Neutrophil (primary cell): ENCODE measurements around the gene ATXN2.
"Not testable (repeated sequence)": the region's sequence is repeated elsewhere in the genome, so short reads cannot be mapped to it uniquely, and the experiment has no call there.

Experiments used
- H3K27ac ChIP-seq: fragments of 200-600 bp; sonication (generic); 2 replicates; pipeline ENCODE4 v1.5.1; 2016; ENCODE audit warnings: mild to moderate bottlenecking, moderate library complexity
- H3K27me3 ChIP-seq: fragments of 200-600 bp; sonication (generic); 2 replicates; pipeline ENCODE4 v1.6.0; 2016; ENCODE audit warnings: mild to moderate bottlenecking
- H3K36me3 ChIP-seq: fragments of 200-600 bp; sonication (generic); 2 replicates; pipeline ENCODE4 v1.5.1; 2017
- H3K4me1 ChIP-seq, 2 experiments: fragments of 200-600 bp in 1 of 2; sonication (generic) in 1 of 2; 1 replicate in 1 of 2; 2 replicates in 1 of 2; pipeline versions ENCODE4 v1.5.1 to v1.6.1; 2013 to 2016; ENCODE audit warnings: low read depth in 1 of 2, low read length in 1 of 2, mild to moderate bottlenecking in 1 of 2, moderate library complexity in 1 of 2; ENCODE audit not compliant: control insufficient read depth in 1 of 2, insufficient read depth in 1 of 2
- H3K4me3 ChIP-seq, 2 experiments: fragments of 200-600 bp in 1 of 2; sonication (generic) in 1 of 2; 1 replicate in 1 of 2; 2 replicates in 1 of 2; pipeline ENCODE4 v1.5.1; 2013 to 2016; ENCODE audit warnings: low read depth in 1 of 2, low read length in 1 of 2, mild to moderate bottlenecking in 1 of 2, moderate library complexity in 1 of 2
- H3K9me3 ChIP-seq: fragments of 200-600 bp; sonication (generic); 2 replicates; pipeline ENCODE4 v1.5.1; 2016
- CTCF ChIP-seq: fragments of 200-600 bp; sonication (generic); IDR thresholded peaks from 2 replicates; pipeline ENCODE4 v1.5.1; 2016; ENCODE audit warnings: antibody characterized with exemption

ATXN2 gene

GRCh38 chr12:111519937-111520336, 79.2 kb downstream of the ATXN2 start:
- H3K27me3 ChIP-seq, result no peaks in the 10 kb centered on the region
- H3K36me3 ChIP-seq, result peaks cover 91% of the 10 kb centered on the region
- no peaks in the 10 kb centered on the region for H3K4me1 ChIP-seq
- no peak overlapping the region for H3K4me3 ChIP-seq
- H3K9me3 ChIP-seq, result no peaks in the 10 kb centered on the region
- TF ChIP-seq CTCF, result no peak
- no peak overlapping the region for H3K27ac ChIP-seq

GRCh38 chr12:111519083-111519482, 80.0 kb downstream of the ATXN2 start:
- Histone ChIP-seq H3K9me3 (no peaks in the 10 kb centered on the region), H3K27me3 (no peaks in the 10 kb centered on the region), H3K4me3 (no peak overlapping the region), H3K36me3 (peaks cover 88% of the 10 kb centered on the region), H3K4me1 (no peaks in the 10 kb centered on the region), H3K27ac (no peak overlapping the region)
- no peak for TF ChIP-seq CTCF

GRCh38 chr12:111507719-111508118, 91.4 kb downstream of the ATXN2 start:
- not testable (repeated sequence) for H3K4me1 ChIP-seq
- H3K36me3 ChIP-seq, result peaks cover 79% of the 10 kb centered on the region

GRCh38 chr12:111507258-111507657, 91.9 kb downstream of the ATXN2 start:
- H3K4me3 ChIP-seq, H3K4me1 ChIP-seq, H3K27ac ChIP-seq, H3K9me3 ChIP-seq, H3K27me3 ChIP-seq: not testable (repeated sequence)
- H3K36me3 ChIP-seq, result peaks cover 78% of the 10 kb centered on the region

More at GRCh38 chr12:111507719-111508118, 91.4 kb downstream of the ATXN2 start:
- not testable (repeated sequence) for H3K27ac ChIP-seq, H3K9me3 ChIP-seq, H3K27me3 ChIP-seq, H3K4me3 ChIP-seq

GRCh38 chr12:111506260-111506659, 92.9 kb downstream of the ATXN2 start:
- Histone ChIP-seq H3K9me3 (no peaks in the 10 kb centered on the region), H3K27me3 (no peaks in the 10 kb centered on the region), H3K27ac (no peak overlapping the region), H3K4me1 (no peaks in the 10 kb centered on the region), H3K4me3 (no peak overlapping the region), H3K36me3 (peaks cover 69% of the 10 kb centered on the region)
- TF ChIP-seq CTCF, result no peak

- no peaks in the 10 kb centered on the region for H3K9me3 ChIP-seq
- H3K27me3 ChIP-seq, result no peaks in the 10 kb centered on the region
- no peak overlapping the region for H3K4me3 ChIP-seq
- H3K27ac ChIP-seq, result no peak overlapping the region
- no peaks in the 10 kb centered on the region for H3K4me1 ChIP-seq
- no peak for TF ChIP-seq CTCF
- H3K36me3 ChIP-seq, result peaks cover 68% of the 10 kb centered on the region
These were observed 93.5 kb downstream of the ATXN2 start for GRCh38 chr12:111505601-111506036.

GRCh38 chr12:111503116-111503515, 96.0 kb downstream of the ATXN2 start:
- Histone ChIP-seq H3K27me3 (no peaks in the 10 kb centered on the region), H3K9me3 (no peaks in the 10 kb centered on the region), H3K27ac (no peak overlapping the region), H3K36me3 (peaks cover 58% of the 10 kb centered on the region), H3K4me1 (no peaks in the 10 kb centered on the region), H3K4me3 (no peak overlapping the region)
- no peak for TF ChIP-seq CTCF
